ENCODE data around the gene PARK7. TPM values are rescaled to one million over a fixed set of nuclear protein-coding genes. Genes with fewer than 3 reads are reported as not detected.
A peak's percentile ranks its signal among the peaks of the same experiment; 100 is the strongest.
"Not testable (repeated sequence)": the region's sequence is repeated elsewhere in the genome, so short reads cannot be mapped to it uniquely, and the experiment has no call there.

The PARK7 gene
- total RNA-seq, result 10 to 100 TPM; 48.2 to 85.8 (median 73.5) TPM

- DNase-seq, result peak; percentile 98 to 100 (median 100)
- no peaks in the 10 kb centered on the region for H3K9me3 ChIP-seq
- no peaks in the 10 kb centered on the region for H3K27me3 ChIP-seq
- H3K4me3 ChIP-seq, result peak within 1 kb of the TSS; percentile 76 to 95 (median 94)
- H3K4me1 ChIP-seq, result peaks cover 0 to 31% (median 0%) of the 10 kb centered on the region in 4 donors
- H3K36me3 ChIP-seq, result peaks cover 0 to 35% (median 0%) of the 10 kb centered on the region in 3 donors
- H3K27ac ChIP-seq, result peak within 1 kb of the TSS; percentile 87 to 97 (median 94)
- TF ChIP-seq, protein P1, sequence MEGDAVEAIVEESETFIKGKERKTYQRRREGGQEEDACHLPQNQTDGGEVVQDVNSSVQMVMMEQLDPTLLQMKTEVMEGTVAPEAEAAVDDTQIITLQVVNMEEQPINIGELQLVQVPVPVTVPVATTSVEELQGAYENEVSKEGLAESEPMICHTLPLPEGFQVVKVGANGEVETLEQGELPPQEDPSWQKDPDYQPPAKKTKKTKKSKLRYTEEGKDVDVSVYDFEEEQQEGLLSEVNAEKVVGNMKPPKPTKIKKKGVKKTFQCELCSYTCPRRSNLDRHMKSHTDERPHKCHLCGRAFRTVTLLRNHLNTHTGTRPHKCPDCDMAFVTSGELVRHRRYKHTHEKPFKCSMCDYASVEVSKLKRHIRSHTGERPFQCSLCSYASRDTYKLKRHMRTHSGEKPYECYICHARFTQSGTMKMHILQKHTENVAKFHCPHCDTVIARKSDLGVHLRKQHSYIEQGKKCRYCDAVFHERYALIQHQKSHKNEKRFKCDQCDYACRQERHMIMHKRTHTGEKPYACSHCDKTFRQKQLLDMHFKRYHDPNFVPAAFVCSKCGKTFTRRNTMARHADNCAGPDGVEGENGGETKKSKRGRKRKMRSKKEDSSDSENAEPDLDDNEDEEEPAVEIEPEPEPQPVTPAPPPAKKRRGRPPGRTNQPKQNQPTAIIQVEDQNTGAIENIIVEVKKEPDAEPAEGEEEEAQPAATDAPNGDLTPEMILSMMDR (IDR thresholded peaks at IDR 0.05), result peak in 5 of 6 experiments; percentile 29 to 55 (median 51)
- peak; percentile 94 to 98 for TF ChIP-seq POLR2A (IDR thresholded peaks at IDR 0.05)
Measured at GRCh38 chr1:7961216-7962013, at the start of gene PARK7. PARK7 (plus strand) TSS chr1:7961711; CDS start chr1:7962786, 1,075 bp downstream.

- DNase-seq, result no peak
- Histone ChIP-seq H3K4me3 (peak overlapping the region in 1 of 4 donors; percentile 33), H3K4me1 (no peaks in the 10 kb centered on the region), H3K36me3 (no peaks in the 10 kb centered on the region), H3K9me3 (no peaks in the 10 kb centered on the region), H3K27me3 (no peaks in the 10 kb centered on the region), H3K27ac (no peak overlapping the region)
- TF ChIP-seq, protein P1 (IDR thresholded peaks at IDR 0.05), result no peak
Measured at GRCh38 chr1:7912145-7912544, 49.4 kb upstream of the PARK7 start.

DNA sequence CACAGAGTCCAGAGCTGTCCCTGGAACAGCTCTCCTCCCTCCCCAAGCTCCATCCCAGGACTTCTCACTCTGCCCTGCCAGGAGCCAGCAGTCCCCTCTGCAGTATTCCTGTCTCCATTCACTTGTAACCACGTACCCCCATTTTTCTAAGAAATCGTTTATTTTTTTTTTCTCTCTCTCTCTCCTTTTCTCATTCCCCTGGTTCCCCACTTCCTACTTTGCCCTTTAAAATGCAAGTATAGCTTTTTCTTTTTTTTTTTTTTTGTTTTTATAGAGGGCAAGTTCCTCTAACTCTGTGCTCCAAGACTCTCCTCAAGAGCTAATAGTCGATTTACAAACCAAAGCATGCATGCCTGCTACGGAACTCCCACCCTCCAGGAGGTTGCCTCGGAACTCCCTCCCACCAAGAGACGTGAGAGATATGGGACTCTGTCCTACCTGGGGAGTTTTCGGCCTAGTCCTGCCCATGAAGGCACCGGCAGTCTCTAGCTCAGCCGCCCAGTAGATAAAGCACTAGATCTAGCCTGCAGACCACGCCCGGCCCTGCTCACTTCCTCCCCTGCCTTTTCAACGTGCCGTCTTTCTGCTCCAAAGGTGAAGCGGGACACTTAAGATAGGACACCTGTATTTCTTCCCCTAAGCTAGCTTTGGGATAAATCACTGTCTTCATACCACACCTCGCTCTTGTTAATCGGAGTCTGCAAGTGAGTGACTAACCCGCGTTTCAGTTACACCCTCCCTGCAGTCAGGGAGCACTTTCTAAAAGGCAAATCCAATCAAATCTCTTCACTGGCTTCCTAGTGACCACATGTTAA lies 48.6 kb upstream of the PARK7 start:
- TF ChIP-seq, protein P1 (IDR thresholded peaks at IDR 0.05), result no peak
- TF ChIP-seq POLR2A (IDR thresholded peaks at IDR 0.05), result no peak
- Histone ChIP-seq H3K27ac (peak overlapping the region in 1 of 4 donors; percentile 38), H3K9me3 (no peaks in the 10 kb centered on the region), H3K4me3 (peak overlapping the region in 1 of 4 donors; percentile 33), H3K4me1 (no peaks in the 10 kb centered on the region), H3K27me3 (no peaks in the 10 kb centered on the region), H3K36me3 (no peaks in the 10 kb centered on the region)
- DNase-seq, result peak in 2 of 3 donors; percentile 38 to 59

DNA sequence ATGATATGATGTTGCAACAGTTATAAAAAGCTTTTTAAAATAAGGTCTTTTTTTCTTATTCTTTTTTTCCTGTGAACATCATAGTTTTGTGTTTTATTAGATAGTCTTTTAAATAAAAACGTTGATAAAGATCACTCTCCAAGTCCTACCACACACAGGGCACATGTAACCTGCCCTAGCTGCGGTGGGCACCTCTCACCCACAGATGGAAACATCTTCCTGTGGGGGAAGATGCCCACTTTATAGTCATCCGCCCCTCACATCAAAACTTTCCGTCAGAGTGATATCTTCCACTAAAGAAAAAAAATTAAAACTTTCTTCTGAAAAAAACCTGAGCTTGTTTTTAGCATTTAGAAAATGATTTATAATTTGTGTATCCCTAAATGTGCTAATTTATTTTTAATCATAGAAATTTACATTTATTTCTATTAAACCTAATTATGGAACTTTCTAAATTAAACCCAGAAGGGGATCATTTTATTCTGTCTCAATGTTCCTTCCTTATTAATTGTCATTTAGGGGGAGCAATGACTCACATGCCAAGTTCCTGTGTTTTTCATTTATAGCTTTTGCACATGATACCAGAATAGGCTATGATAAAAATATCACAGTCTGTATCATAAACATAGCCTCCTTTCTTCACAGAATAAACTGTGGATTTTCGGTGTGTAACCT lies 45.5 kb upstream of the PARK7 start:
- DNase-seq, result no peak
- TF ChIP-seq POLR2A (IDR thresholded peaks at IDR 0.05), result no peak
- Histone ChIP-seq H3K27me3 (no peaks in the 10 kb centered on the region), H3K36me3 (no peaks in the 10 kb centered on the region), H3K4me3 (no peak overlapping the region), H3K27ac (no peak overlapping the region), H3K9me3 (no peaks in the 10 kb centered on the region), H3K4me1 (no peaks in the 10 kb centered on the region)

- no peak overlapping the region for H3K27ac ChIP-seq
- TF ChIP-seq, protein P1 (IDR thresholded peaks at IDR 0.05), result no peak
- TF ChIP-seq POLR2A (IDR thresholded peaks at IDR 0.05), result no peak
- H3K4me3 ChIP-seq, result no peak overlapping the region
- no peaks in the 10 kb centered on the region for H3K4me1 ChIP-seq
- H3K27me3 ChIP-seq, result no peaks in the 10 kb centered on the region
- no peak for DNase-seq
- no peaks in the 10 kb centered on the region for H3K36me3 ChIP-seq
- H3K9me3 ChIP-seq, result no peaks in the 10 kb centered on the region
Measured at GRCh38 chr1:7916501-7916830, 45.0 kb upstream of the PARK7 start.

- H3K27ac ChIP-seq, H3K4me3 ChIP-seq, H3K36me3 ChIP-seq, H3K9me3 ChIP-seq, H3K4me1 ChIP-seq, DNase-seq, H3K27me3 ChIP-seq: not testable (repeated sequence)
Measured at GRCh38 chr1:7917971-7918370, 43.5 kb upstream of the PARK7 start.

Data from Peyer's patch (tissue), 4 donors.